Activated CD4-positive, alpha-beta T cell treated with anti-CD3 and anti-CD28 coated beads, Interleukin-2, amount 10 ng/mL, durations not matched to agents 24 days and 14 days (primary cell): ENCODE data around the gene HES4. TPM values are rescaled to one million over a fixed set of nuclear protein-coding genes. Genes with fewer than 3 reads are reported as not detected.
A peak's percentile ranks its signal among the peaks of the same experiment; 100 is the strongest.

Experiments
- DNase-seq: peaks from one replicate; pipeline ENCODE4 v3.0.0; 2022
- H3K27ac Mint-ChIP-seq: one replicate; pipeline ENCODE4 v1.8.0; 2022; ENCODE audit warnings: mild to moderate bottlenecking, mixed read lengths
- H3K27me3 Mint-ChIP-seq: one replicate; pipeline ENCODE4 v1.8.0; 2022; ENCODE audit warnings: mixed read lengths
- H3K36me3 Mint-ChIP-seq: one replicate; pipeline ENCODE4 v1.8.0; 2022; ENCODE audit warnings: low read depth, mild to moderate bottlenecking, mixed read lengths
- H3K4me1 Mint-ChIP-seq: one replicate; pipeline ENCODE4 v1.8.0; 2021; ENCODE audit warnings: mixed read lengths
- H3K4me3 Mint-ChIP-seq: one replicate; pipeline ENCODE4 v1.8.0; 2022; ENCODE audit warnings: mild to moderate bottlenecking, moderate library complexity, mixed read lengths
- H3K9me3 Mint-ChIP-seq: one replicate; pipeline ENCODE4 v1.8.0; 2021; ENCODE audit warnings: mixed read lengths
- intact Hi-C: fragments of 100-400 bp; cut with micrococcal nuclease; formaldehyde crosslinking; loops from one replicate; pipeline ENCODE4 v1.15.1; 2023
- total RNA-seq: library from RNA; stranded (reverse); gene quantifications from 2 replicates; pipeline ENCODE4 v1.2.3, GENCODE V29; 2022

The HES4 gene
- total RNA-seq, 1 donor from 2014 or later = 2.8 TPM

GRCh38 chr1:1027791-1028190, 27.9 kb upstream of the HES4 start:
- intact Hi-C loops = no loop called here
- Mint-ChIP-seq H3K36me3 (no peaks in the 10 kb centered on the region), H3K4me3 (no peak overlapping the region), H3K27ac (no peak overlapping the region), H3K9me3 (no peaks in the 10 kb centered on the region), H3K27me3 (peaks cover 5% of the 10 kb centered on the region), H3K4me1 (peaks cover 8% of the 10 kb centered on the region)
- DNase-seq = no peak

DNA sequence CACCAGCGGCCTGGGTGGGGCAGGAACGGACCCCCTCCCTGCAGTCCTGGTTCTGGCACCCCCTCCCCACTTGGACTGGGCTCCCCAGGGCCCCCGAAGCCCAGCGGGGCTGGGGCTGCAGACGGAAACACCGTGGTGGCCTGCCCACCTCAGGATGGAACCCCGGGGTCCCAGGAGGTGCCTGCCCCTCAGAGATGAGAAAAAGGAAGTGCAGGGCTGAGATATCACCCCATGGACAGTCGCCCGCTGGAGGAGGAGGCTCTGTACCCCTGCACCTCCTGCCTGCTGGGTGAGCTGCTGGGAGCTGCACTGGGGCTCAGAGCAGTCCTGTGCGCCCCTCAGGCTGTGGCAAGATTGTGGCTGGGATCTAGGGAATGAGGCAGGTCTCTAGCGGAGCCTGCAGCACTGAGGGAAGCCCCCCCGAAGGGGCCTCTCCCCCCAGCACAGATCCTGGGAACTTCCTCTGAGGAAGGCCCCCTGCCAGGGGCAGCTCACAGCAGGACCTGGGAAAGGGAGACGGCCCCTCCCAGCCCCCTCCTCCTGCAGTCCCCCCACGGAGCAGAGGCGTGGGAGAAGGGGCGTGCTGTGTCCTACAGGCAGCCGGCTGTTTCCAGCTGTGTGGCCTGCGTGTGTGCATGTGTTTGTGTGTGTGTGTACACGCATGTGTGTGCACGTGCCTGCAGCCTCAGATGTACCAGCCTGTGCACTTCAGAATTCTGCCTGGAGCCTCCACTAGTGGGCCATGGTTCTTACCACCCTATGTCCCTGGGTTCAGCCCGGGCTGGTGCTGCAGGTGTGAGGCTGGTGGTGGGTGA, 26.9 kb upstream of the HES4 start:
- Mint-ChIP-seq H3K9me3 (no peaks in the 10 kb centered on the region), H3K4me3 (no peak overlapping the region), H3K27ac (no peak overlapping the region), H3K36me3 (no peaks in the 10 kb centered on the region), H3K4me1 (peaks cover 7% of the 10 kb centered on the region), H3K27me3 (peaks cover 7% of the 10 kb centered on the region)
- DNase-seq = no peak
- intact Hi-C loops = no loop called here

GRCh38 chr1:1025730-1026129, 25.8 kb upstream of the HES4 start:
- Mint-ChIP-seq H3K4me3 (no peak overlapping the region), H3K27me3 (peaks cover 7% of the 10 kb centered on the region), H3K9me3 (no peaks in the 10 kb centered on the region), H3K36me3 (no peaks in the 10 kb centered on the region), H3K4me1 (peaks cover 7% of the 10 kb centered on the region), H3K27ac (no peak overlapping the region)
- DNase-seq = no peak
- intact Hi-C loops = no loop called here

DNA sequence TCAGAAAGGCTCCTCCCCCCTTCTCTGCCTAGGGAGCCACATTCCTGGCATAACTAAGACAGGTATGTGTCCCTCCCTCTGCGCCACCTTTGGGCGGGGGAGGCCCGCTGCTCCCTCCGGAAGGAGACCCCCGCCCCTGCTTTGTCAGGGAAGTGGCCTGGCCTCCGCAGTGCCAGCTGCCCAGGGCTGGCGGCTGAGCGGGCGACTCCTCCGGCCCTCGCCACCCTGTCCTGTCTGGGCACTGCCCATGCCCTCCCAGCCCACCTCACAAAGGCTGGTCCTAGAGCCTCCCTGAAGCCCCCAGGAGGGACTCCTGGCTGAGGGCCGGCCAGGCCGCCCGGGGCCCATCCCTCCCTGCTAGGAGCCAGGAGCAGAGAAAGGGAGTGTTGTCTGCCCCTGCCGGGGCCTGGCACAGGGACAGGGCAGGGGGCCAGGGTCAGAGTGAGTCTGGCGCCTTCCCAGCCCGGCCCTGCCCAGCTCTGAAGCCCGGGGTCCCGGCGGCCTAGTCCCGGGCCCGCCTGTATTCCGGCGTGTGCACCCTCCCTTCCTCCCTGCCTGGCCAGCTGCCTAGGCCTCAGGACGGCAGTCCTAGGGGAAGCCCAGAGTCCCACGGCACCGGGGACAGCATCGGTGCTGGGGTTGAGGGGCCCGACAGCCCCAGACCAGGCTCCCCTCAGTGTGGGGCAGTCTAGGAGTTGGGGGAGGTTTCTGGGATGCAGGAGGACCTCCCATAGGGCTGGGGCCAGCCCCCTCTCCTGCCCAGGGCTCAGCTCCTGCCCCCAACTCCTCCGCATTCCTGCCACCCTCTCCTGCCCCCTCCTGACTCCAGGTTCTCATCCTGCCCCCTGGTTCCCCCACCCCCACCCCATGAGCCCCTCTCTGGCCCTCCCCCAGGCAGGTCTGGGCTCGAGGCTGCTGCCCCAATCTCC, 25.1 kb upstream of the HES4 start:
- no peak overlapping the region for H3K27ac Mint-ChIP-seq
- intact Hi-C loops = no loop called here
- H3K27me3 Mint-ChIP-seq = peaks cover 7% of the 10 kb centered on the region
- no peaks in the 10 kb centered on the region for H3K9me3 Mint-ChIP-seq
- no peak overlapping the region for H3K4me3 Mint-ChIP-seq
- no peak for DNase-seq
- H3K4me1 Mint-ChIP-seq = peaks cover 7% of the 10 kb centered on the region
- H3K36me3 Mint-ChIP-seq = no peaks in the 10 kb centered on the region

GRCh38 chr1:1024149-1024770, 24.4 kb upstream of the HES4 start:
- DNase-seq = no peak
- Mint-ChIP-seq H3K4me3 (no peak overlapping the region), H3K27ac (no peak overlapping the region), H3K36me3 (no peaks in the 10 kb centered on the region), H3K27me3 (peaks cover 7% of the 10 kb centered on the region), H3K9me3 (no peaks in the 10 kb centered on the region), H3K4me1 (peaks cover 7% of the 10 kb centered on the region)
- intact Hi-C loops = no loop called here

DNA sequence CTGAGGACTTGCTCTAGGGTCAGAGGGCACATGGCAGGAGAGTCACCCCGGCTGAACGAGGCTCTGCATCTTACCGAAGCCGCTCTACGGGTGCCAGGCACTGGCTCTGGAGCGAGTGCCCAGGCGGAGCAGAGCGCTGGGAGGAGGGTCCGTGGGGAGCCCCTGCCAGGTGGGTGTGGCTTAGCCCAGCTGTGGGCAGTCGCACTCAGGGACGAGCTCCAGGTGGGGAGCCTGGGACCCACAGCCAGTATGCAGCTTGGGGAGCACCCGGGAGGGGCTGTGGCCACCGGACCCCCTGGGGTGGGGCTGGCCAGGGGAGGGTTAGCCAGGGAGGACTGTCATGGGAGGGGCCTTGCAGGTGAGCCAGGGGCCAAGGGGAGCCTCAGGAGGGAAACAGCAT, 23.8 kb upstream of the HES4 start:
- no peak for DNase-seq
- H3K27me3 Mint-ChIP-seq = peaks cover 7% of the 10 kb centered on the region
- H3K36me3 Mint-ChIP-seq = no peaks in the 10 kb centered on the region
- intact Hi-C loops = no loop called here
- H3K27ac Mint-ChIP-seq = no peak overlapping the region
- H3K4me3 Mint-ChIP-seq = no peak overlapping the region
- no peaks in the 10 kb centered on the region for H3K9me3 Mint-ChIP-seq
- peaks cover 10% of the 10 kb centered on the region for H3K4me1 Mint-ChIP-seq

DNA sequence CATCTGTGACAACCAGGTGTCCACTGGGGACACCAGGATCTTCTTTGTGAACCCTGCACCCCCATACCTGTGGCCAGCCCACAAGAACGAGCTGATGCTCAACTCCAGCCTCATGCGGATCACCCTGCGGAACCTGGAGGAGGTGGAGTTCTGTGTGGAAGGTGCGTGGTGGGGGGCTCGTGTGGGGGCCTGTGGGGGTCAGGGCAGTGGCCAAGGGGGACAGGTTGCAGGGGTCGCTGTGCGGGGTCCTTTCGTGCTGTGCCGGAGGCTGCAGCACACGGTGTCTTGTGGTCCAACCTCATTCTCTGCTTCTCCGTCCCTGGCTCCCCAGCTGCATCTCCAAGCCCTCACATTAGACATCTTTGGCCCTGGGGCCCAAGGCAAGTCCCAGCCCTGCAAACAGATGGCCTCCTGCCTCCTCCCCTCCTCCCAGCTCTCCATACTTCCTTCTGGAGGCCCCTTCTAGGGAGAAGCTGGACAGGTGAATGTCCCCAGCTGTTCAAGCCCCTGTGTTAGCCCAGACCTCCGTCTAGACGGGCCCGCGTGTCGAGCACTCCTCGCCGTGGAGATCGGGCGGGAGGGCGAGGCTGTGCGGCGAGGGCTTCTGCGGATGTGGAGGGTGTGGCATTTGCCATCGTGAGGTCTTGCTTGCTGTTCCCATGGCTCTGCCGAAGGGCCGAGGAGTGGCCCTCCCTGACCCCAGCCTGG, 22.6 kb upstream of the HES4 start:
- intact Hi-C loops = no loop called here
- H3K36me3 Mint-ChIP-seq = no peaks in the 10 kb centered on the region
- H3K9me3 Mint-ChIP-seq = no peaks in the 10 kb centered on the region
- peaks cover 7% of the 10 kb centered on the region for H3K27me3 Mint-ChIP-seq
- peaks cover 13% of the 10 kb centered on the region for H3K4me1 Mint-ChIP-seq
- no peak overlapping the region for H3K4me3 Mint-ChIP-seq
- H3K27ac Mint-ChIP-seq = no peak overlapping the region
- DNase-seq = no peak

- Mint-ChIP-seq H3K9me3 (no peaks in the 10 kb centered on the region), H3K4me1 (peaks cover 17% of the 10 kb centered on the region), H3K4me3 (peak overlapping the region; percentile 21), H3K36me3 (peaks cover 3% of the 10 kb centered on the region), H3K27me3 (peaks cover 7% of the 10 kb centered on the region), H3K27ac (no peak overlapping the region)
- DNase-seq = no peak
- intact Hi-C loops = no loop called here
These were observed 22.0 kb upstream of the HES4 start for GRCh38 chr1:1021920-1022259.

DNA sequence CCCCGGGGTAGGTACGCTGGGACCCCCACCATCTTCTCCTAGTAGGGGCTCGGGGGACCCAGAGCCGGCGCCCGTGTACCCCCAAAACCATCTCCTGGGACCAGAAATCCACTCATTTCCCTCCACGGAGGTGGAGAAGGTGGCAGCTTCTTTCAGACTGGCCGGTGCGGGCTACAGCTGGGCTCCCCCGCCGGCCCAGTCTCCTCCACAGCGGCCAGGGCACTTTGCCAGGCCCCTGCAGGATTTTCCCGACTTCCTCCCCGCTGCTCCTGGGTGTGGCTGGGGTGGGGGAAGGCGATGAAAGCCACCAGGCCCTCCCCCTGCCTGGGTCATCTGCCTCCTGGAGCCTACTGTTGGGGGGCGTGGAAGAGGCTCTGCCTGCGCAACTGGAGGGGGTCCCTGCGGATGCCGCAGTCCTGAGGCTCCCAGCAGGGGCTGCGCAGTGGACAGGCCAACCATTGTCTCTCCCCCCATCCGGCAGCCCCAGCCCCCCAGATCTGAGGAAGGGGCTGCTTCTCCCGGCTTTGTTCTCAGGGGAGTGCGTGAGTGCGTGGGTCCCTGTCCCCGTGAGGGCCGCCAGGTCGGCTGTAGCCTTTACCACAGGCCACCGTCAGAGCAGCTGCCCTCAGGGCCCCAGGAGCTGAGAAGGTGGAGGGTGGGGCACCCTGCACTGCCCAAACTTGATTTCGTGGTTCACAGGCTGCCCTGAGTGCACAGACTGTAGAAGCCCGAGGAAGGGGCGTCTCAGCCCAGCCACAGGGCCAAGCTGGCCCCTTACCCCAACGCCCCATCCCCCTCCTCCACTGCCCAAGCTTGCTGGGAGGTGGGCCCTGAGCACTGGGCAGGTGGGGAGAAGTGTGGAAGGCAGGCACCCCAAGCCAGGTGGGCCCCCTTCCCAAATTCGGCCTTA, 21.4 kb upstream of the HES4 start:
- DNase-seq = no peak
- H3K4me1 Mint-ChIP-seq = peaks cover 17% of the 10 kb centered on the region
- peaks cover 3% of the 10 kb centered on the region for H3K36me3 Mint-ChIP-seq
- H3K4me3 Mint-ChIP-seq = peak overlapping the region; percentile 57
- no peaks in the 10 kb centered on the region for H3K9me3 Mint-ChIP-seq
- peaks cover 7% of the 10 kb centered on the region for H3K27me3 Mint-ChIP-seq
- peak overlapping the region; percentile 34 for H3K27ac Mint-ChIP-seq
- intact Hi-C loops = no loop called here

GRCh38 chr1:1020415-1021009, 20.6 kb upstream of the HES4 start:
- Mint-ChIP-seq H3K4me1 (peaks cover 17% of the 10 kb centered on the region), H3K27ac (no peak overlapping the region), H3K27me3 (peaks cover 7% of the 10 kb centered on the region), H3K9me3 (no peaks in the 10 kb centered on the region), H3K4me3 (peak overlapping the region; percentile 57), H3K36me3 (peaks cover 3% of the 10 kb centered on the region)
- intact Hi-C loops = no loop called here
- DNase-seq = peak; percentile 79

GRCh38 chr1:1020000-1020404, 20.1 kb upstream of the HES4 start, which contains the start of gene AGRN:
Gene AGRN (plus strand): TSS chr1:1020120. CDS start chr1:1020173, 53 bp downstream.
- Mint-ChIP-seq H3K27me3 (peaks cover 7% of the 10 kb centered on the region), H3K9me3 (no peaks in the 10 kb centered on the region), H3K36me3 (peaks cover 3% of the 10 kb centered on the region), H3K27ac (peak within 1 kb of the TSS; percentile 41), H3K4me1 (peaks cover 20% of the 10 kb centered on the region), H3K4me3 (peak within 1 kb of the TSS; percentile 73)
- intact Hi-C loops = loop anchor here (5.0 to 10.0 kb wide), 2 partner anchors 42 to 195 kb away; partner anchors contain the start of gene TNFRSF4
- peak; percentile 85 for DNase-seq
